Hematopoietic multipotent progenitor cell treated with erythropoietin and hydrocortisone succinate and interleukin-3 and kit ligand, for 15 days (in vitro differentiated cells): Measurements from ENCODE around the gene SHFL.

Source experiments
- DNase-seq: peaks from one replicate; pipeline ENCODE4 v3.0.0-alpha.2; 2015; ENCODE audit warnings: low spot score

The SHFL gene

GRCh38 chr19:10134040-10134439 lies 47.9 kb downstream of the SHFL start:
- no peak for DNase-seq

- DNase-seq, result no peak
Measured at GRCh38 chr19:10135551-10136334, 49.6 kb downstream of the SHFL start.

GRCh38 chr19:10136936-10137335 lies 50.8 kb downstream of the SHFL start:
- no peak for DNase-seq

GRCh38 chr19:10137751-10138682 lies 51.9 kb downstream of the SHFL start:
- no peak for DNase-seq

- no peak for DNase-seq
Measured at GRCh38 chr19:10138879-10139795, 53.0 kb downstream of the SHFL start.

GRCh38 chr19:10139952-10140351 lies 53.8 kb downstream of the SHFL start:
- no peak for DNase-seq

- no peak for DNase-seq
Measured at GRCh38 chr19:10141479-10141878, 55.4 kb downstream of the SHFL start.

- DNase-seq, result no peak
Measured at GRCh38 chr19:10141973-10142372, 55.9 kb downstream of the SHFL start.
